ENCODE data around the gene PTPN23.

The PTPN23 gene

DNA sequence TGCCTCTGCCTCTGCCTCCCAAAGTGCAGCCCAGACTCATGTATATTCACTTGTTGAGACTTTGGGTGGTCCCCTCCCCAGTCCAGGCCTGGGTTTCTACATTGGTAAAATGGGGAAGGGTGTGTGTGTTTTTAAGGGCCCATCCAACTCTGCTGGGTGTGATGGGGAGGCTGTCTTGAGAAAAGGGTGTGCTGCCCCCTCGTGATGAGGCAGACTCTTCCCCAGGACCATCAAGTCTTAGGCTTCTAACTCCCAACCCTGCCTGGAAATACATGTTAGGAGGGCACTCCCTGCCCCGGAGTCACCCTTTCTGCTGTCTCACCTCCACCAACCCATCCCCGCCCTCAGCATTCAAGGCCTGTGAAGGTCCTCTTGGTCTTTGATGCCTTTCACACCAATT, 4.4 kb upstream of the PTPN23 start:
- FAIRE-seq = no peak

DNA sequence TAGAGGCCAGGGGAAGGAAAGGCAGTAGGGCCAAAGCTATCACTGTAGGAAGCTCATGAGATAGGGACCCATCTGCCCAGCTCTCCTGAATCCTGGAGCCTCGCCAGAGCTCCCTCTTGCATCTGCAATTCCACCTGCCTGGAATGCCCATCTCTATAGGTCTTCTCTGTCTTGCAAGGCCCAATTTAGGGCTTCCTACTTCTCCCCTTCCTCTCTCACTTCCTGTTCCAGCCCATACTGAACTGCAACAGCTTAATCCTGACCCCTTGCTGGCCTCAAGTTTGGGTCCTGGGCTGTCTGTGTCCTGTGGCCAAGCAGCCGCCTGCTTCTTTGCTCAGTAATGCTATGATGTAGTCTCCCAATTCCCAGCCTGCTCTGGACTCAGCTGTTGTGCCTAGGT, 3.6 kb upstream of the PTPN23 start:
- FAIRE-seq = no peak

DNA sequence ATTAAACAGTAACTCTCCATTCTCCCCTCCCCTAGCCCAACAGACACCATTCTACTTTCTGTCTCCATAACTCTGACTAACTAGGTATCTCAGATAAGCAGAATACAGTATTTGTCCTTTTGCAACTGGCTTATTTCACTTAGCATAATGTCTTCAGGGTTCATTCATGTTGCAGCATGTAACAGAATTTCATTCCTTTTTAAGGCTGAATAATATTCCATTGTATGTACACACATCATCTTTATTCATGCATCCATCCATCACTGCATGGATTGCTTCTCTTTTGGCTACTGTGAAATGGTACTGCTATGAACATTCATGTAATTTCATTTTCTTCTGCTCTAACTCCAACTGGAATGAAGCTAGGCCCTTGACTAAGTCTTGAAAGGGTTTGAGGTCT, 2.0 kb upstream of the PTPN23 start:
- FAIRE-seq = no peak

DNA sequence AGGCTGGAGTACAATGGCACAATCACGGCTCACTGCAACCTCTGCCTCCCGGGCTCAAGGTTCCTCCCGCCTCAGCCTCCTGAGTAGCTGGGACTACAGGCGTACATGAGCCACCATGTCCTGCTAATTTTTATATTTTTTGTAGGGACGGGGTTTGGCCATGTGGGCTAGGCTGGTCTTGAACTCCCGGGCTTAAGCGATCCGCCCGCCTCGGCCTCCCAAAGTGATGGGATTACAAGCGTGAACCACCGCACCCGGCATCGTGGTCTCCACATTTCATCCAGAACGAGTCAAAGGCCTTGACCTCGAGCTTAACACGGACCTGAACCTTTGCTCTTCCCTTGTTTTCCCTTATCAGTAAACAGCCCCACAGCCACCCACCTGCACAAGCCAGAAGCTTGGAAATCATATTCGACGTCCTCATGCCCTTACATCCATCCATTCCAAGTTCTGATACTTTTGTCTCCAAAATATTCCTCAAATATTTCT, 1.4 kb upstream of the PTPN23 start:
- no peak for FAIRE-seq

DNA sequence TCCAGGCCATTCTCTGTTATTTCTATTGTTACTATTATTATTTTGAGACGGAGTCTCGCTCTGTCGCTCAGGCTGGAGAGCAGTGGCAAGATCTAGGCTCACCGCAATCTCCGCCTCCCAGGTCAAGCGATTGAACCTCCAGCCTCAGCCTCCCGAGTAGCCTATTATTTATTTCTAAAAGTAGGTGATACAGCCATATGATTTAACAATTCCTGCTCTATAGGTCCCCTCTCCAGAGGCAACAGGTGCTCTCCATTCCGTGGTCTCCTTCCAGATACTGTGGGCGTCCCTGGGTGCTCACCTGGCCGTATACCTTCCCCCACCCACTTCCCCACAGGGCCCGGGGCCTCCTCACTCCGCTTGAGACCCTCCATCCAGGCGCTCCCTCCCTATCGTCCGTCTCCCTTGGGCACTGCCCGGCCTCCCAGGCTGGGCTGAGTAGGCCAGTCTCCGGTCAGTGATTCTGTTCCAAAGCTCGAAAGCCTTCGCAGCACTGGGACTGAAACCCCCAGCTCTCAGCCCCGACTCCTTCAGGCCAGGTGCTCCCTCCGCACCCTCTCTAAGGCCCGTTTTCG, 708 bp upstream of the PTPN23 start:
- FAIRE-seq = no peak

DNA sequence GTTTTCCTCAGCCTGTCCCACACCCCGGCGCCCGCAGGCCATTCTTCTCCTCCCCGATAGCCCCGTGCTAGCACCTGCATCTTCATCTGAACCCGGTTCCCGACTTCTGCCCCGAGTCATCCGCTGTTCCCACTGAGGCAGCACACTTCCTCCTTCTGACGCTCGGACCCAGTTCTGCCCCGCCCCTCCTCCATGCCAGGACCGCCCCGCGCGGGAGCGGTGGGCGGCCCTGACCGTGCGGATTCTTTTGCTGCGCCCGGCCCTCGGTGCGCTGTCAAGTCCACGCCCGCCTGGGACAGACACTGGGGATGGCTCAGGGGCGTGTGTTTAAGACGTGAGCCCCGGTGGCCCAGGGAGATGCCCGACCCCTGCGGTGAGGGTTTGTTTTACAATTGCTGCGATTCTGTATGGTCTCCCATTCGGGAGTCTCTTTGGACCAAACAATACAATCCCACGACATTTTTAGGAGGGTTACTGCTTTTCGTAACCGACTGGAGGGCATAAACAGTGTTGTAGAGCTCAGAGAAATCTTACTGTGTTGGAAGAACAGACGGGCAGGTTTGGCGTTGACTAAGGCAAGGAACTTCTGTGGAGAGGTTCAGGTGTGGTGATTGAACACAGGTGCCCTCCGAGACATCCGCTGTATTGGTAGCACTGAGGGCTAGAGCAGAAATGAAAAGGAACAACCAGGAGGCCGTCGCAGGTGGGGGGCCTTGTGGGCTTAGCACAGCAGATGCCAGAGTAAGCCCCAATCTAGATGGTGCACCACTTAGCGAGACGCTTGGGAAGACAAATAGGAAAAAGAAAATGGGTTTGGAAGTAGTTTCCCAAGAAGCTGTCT, 716 bp downstream of the PTPN23 start:
- no peak for FAIRE-seq

DNA sequence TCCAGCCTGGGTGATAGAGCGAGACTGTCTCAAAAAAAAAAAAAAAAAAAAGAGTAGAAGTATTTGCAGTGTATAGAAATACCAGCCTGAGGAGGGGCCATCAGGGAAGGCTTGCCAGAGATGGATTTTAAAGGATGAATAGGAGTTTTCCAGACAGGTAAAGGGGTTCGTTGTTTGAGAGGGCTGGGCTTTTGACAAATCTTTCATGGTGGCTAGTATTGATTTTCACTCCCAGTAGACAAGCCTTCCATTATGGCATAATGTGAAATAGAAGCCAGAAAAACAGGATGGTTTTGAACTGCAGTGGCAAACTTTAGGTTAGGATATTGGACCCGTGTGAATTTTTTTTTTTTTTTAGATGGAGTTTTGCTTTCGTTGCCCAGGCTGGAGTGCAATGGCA, 3.6 kb downstream of the PTPN23 start:
- FAIRE-seq = no peak

DNA sequence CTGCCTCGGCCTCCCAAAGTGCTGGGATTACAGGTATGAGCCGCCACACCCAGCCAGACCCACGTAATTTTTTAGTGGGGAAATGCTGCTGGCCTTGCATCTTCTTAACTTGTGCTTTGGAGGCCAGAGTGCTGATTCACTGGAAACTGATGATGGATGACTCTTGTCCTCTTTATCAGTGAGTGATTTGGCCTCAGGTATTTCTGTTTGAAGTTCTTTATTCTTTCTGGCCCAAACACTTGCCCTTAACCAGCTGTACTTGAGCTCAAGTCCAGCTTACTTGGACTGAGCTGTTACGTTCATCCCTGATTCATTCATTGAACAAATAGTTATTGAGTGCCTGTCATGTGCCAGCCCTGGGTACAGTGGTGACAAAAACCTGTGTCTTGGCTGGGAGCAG, 4.2 kb downstream of the PTPN23 start:
- FAIRE-seq = no peak

DNA sequence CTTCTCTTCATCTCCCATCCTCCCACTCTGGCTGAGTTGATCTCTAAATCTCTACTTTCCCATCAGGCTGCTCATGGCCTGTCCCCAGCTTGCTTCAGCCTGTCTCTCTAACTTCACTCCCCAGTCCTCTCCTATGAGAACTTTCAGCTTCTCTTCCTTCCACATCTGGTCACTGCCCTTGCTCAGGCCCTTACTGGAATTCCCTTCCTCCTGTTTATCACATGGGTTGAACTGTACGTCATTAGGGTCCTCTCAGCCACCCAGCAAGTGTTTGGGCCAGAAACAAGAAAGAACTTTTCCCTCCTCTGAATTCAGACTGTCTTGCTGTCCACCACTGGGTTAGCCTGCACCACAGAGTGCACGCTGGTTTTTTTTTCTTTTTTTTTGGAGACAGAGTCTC, 5.0 kb downstream of the PTPN23 start:
- no peak for FAIRE-seq

DNA sequence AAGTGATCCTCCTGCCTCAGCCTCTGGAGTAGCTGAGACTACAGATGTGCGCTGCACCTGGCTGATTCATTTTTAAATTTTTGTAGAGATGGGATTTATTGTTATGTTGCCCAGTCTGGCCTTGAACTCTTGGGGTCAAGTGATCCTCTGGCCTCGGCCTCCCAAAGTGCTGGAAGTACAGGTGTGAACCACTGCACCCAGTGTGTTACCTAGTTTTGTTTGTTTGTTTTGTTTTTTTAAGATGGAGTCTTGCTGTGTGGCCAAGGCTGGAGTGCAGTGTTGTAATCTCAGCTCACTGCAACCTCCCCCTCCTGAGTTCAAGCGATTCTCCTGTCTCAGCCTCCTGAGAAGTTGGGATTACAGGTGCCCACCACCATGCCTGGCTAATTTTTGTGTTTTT, 12.1 kb downstream of the PTPN23 start:
- no peak for FAIRE-seq

DNA sequence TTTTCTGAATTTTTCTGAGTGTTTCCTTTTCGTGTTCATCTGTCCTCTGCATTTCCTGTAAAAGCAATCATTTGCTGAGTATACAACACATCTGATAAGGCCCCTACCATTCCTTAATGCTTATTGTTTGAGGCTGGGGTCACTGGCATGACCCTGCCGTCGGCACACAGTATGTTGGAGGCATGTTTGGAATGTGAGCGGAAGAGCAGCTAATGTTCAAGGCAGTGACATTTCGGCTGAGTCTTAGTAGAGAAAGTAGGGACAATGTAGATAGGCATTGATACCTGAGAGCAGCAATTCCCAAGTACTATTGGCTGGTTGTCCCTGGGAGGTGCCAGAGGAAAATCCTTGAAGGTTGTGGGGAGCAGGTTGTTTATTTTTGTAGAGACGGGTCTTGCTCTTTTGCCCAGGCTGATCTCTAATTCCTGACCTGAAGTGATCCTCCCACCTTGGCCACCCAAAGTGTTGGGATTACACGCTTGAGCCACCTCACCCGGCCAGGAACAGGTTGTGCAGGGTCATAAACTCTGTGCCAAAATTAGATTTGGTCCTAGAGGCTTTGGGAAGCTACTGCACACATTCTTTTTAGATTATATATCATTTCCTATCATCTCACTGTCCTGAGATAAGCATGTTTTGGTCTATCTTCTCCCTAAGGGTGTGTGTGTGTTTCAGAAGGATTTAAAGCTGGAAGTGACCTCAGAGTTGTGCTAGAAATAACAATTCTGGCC, 13.5 kb downstream of the PTPN23 start:
- no peak for FAIRE-seq

DNA sequence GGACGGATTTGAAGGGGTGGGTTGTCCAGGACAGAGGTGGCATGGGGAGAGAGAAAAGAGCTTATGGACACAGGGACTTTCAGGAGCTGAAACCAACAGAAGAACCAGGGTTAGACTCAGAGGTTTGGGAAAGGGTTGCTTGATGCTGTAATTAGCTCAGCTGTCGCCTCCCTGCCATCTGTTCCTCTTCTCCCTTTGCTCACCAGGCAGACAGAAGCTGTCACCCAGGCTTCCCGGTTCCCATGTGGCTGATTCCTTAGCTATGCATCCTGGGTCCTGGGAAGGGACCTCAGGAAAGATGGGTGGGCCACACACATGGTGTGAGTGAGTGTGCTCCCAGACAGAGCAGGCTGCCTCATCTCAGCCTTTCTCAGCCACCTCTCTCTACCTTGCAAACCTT, 14.1 kb downstream of the PTPN23 start:
- FAIRE-seq = no peak

DNA sequence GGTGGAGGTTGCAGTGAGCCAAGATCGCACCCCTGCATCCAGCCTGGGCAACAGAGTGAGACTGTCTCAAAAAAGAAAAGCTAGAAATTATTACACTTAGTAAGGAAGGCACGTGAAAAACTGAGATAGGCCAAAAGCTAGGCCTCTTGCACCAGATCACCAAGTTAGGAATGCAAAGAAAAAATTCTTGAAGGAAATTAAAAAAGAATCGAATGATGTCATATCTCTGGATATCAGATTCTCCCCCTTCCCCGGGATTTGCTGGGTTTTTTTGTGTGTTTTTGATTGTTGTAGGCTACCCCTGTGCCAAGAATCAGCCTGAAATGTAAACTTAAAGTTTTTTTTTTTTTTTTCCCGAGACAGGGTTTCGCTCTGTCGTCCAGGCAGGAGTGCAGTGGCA, 17.4 kb downstream of the PTPN23 start:
- FAIRE-seq = no peak

DNA sequence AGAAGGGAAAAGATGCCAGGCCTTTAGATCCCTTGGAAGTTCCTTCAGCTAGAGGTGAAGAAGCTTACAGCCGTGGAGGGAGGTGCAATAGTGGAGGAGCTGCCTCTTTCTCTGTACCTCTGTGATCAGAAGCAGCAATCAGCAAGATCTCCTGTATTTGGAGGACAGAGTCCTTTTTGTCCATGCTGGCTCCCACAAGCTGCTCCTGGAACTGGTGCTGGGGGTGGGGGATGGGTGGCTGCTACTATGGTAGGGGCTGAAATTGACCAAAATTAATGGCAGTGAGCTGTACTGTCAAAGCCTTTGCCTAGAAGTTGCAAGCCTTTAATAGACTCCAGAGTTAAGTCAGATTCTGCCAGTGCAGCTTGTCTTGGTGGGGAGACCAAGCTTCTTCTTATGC, 18.2 kb downstream of the PTPN23 start:
- no peak for FAIRE-seq

DNA sequence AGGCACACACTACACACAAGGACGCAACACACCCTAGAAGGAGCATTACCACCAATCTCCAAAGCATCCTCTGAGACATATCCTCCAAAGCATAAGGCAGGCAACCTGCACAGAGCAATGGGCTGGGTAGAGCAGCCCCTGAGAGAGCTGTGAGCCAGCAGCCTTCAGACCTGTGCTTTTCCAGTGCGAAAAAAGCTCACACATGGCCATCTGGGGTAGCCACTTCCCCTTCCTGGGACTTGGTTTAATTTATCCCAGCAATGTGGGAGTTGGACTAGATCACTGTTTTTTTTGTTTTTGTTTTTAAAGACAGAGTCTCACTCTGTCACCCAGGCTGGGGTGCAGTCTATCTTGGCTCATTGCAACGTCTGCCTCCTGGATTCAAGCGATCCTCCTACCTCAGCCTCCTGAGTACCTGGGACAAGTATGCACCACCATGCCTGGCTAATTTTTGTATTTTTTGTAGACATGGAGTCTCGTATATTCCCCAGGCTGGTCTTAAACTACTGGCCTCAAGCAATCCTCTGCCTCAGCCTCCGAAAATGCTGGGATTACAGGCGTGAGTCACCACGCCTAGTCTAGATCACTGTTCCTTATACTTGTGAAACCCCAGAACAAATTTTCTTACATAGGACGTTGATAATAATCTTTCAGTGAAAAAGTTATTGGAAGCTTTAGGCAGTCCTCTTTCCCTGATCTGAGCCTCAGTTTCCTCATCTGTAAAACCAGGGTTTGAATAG, 18.9 kb downstream of the PTPN23 start:
- FAIRE-seq = no peak

DNA sequence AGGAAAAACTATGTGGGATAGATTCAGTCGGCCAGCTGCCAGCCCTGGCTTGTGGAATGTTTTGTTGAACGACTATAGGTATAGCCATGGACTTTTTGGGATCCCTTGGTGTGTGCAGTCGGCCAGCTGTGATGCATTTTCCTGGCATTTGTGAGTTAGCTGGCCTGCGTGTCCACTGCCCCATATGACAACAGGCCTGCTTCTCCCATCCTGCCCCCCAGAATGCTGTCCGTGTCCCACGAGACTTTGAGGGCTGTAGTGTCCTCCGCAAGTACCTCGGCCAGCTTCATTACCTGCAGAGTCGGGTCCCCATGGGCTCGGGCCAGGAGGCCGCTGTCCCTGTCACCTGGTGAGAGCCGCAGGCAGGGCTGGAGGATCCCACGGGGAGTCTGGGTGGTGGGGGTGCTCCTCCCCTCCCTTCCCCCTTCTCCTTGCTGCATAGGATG, 23.6 kb downstream of the PTPN23 start:
- no peak for FAIRE-seq

DNA sequence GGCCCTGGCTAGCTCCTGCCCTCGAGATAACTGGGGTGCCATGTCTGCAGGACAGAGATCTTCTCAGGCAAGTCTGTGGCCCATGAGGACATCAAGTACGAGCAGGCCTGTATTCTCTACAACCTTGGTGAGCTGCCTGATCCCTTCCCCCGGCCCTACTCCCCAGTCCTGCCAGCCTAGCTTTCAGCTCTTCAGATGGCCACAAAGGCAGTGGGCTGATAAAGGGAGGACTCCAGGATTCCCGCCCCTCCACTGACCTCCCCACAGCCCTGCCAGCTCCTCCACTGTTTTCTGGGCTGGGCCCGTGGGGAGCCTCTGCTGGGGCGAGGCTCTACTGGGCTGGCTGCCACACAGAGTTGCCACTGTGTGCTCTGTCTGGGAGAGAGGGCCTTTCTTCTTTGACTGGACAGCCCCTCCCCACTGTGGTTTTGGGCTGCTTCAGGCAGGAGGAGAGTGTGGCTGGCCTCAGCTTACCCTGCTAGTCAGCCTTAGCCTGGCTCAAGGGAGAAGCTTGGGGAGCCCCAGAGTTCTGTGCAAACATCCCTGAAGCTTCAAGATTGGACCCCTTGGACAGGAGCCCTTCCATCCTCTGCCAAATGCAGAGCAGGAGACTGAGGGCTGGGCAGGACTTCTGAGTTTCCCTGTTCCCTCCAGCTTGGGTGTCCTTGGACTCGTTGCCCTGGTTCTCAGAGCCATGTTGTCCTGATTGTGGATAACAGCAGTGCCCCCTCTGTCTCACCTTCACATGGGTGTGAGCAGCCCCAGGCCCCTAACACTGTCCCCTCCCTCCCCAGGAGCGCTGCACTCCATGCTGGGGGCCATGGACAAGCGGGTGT, 24.4 kb downstream of the PTPN23 start:
- no peak for FAIRE-seq

DNA sequence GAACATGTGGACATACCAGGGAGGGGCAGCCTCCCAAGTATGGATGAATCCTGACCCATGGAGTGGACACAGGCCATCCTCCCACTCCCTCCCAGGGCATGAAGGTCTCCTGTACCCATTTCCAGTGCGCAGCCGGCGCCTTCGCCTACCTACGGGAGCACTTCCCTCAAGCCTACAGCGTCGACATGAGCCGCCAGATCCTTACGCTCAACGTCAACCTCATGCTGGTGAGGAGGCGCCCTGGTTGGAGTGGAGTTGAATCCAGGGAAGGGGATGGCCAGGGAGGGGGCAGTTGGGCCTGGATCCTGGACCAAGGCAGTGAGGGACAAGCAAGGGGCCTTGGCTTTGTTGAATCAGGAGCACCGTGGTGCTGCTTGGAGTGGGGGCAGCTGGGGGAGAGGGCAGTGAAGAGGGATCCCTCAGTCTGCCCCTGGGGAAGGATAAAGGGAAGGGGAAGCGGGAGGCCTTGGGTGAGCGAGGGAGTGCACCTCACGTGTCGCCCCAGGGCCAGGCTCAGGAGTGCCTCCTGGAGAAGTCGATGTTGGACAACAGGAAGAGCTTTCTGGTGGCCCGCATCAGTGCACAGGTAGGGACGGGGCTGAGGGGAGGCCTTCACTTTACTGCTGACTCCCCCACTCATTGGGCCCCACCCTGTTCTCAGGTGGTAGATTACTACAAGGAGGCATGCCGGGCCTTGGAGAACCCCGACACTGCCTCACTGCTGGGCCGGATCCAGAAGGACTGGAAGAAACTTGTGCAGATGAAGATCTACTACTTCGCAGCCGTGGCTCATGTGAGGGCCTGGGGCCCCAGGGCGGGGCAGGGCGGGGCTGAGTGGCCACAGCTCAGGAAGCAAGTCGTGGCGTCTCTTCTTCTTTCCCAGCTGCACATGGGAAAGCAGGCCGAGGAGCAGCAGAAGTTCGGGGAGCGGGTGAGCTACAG, 25.3 kb downstream of the PTPN23 start:
- FAIRE-seq = no peak

DNA sequence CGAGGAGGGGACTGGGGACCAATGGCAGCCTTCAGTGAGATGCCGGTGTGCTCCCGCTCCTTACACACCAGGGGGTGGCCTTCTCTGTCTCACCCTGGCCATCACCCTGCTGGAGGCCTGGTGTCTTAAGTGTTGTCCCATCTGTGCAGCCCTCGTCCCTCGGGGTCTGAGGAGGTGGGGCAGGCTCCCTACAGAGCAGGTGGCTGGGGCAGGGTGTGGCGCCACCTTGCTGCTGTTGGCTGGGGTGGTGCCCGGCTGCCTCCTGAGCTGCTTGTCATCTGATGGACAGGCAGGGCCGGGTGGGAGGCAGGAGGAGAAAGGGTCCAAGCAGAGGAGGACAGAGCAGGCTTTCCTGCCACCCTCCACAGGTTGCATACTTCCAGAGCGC, 25.9 kb downstream of the PTPN23 start:
- no peak for FAIRE-seq

DNA sequence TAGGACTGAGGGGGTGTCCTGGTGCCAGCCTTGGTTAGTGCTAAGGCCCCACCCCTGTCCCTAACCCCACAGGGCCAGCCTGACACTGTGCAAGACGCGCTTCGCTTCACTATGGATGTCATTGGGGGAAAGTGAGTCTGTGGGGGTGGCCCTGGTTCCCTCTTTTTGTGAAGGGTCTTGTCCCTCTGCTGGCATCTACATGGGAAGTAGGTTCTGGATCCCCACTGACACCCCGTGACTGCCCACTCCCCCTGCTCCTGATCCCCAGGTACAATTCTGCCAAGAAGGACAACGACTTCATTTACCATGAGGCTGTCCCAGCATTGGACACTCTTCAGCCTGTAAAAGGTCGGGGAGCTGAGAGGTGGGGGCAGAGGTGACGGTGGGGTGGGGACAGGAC, 26.4 kb downstream of the PTPN23 start:
- FAIRE-seq = no peak
